Inferior parietal cortex (tissue), 1 donor: Measurements from ENCODE around the gene MINAR2.
A peak's percentile ranks its signal among the peaks of the same experiment; 100 is the strongest.

ENCODE experiments used
- DNase-seq: peaks from one replicate; pipeline ENCODE4 v3.0.0-alpha.2; 2016; ENCODE audit errors: extremely low spot score

MINAR2 gene, protein sequence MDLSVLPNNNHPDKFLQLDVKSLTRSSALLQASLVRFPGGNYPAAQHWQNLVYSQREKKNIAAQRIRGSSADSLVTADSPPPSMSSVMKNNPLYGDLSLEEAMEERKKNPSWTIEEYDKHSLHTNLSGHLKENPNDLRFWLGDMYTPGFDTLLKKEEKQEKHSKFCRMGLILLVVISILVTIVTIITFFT

DNA sequence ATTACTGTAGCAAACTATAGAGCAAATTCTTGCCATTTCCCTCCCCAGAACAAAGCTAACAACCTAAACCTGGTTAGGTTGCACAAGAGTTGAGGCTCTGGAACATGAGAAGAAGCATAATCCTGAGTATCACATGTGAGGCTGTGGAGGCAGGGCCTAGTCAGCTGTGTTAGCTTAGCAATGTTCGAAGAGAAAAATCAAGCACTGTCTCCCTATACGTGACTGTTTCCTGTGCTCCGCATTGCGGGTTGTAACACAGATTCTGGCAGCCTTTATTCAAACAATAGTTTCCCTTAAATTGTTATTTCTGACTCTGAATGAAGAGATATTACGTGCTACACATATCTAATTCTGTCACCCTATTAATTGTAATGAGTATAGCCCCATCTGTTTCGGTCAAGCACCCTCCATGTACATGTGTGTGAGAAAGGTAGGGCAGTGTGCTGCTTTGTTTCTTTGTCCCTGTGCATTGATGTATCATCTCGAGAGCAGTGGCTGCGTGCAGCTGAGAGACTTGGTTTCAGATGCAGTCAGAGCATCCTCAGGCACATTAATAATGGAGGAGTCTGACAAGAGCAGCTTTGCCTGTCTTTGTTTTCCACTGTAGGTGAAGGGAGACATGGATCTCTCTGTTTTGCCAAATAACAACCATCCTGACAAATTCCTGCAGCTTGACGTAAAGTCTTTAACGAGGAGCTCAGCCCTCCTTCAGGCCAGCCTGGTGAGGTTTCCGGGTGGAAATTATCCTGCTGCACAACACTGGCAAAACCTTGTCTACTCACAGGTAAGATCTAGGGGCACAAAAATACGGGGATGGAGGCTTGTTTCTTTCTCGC lies at the start of gene MINAR2:
Gene MINAR2, plus strand, starts transcription at position 523 of the 836 bp plus-strand sequence. Its CDS starts 97 bp downstream, at position 620.
- DNase-seq = no peak

DNA sequence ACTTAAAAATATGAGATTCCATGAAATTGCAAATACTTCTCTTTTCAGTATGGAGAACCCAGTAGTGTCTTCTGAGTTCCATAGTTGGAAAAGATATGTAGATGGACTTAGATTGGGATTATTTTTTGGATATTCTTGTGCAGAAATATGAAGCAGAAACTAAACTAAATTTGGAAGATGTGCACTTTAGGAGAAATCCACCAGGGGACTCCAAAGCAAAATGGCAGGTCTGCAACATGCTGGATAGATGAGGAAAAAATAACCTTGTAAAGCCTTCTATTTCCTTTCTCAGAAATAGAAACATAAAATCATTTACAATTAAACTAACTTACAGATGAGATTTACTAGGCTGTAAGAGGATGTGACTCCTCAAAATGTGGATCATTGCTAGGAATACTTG lies 49.2 kb upstream of the MINAR2 start:
- DNase-seq = no peak

DNA sequence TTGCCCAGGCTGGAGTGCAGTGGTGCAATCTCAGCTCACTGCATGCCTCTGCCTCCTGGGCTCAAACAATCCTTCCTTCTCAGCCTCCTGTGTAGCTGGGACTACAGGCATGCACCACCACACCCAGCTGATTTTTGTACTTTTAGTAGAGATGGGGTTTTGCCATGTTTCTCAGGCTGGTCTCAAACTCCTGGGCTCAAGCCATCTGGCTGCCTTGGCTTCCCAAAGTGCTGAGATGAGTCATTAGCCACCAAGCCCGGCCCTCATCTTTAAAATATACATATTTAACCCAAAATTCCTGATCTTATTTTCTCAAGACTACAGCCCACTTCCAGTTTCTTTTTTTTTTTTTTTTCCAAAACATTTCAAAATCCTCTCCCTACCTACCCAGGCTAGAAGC lies 31.7 kb upstream of the MINAR2 start:
- no peak for DNase-seq

DNA sequence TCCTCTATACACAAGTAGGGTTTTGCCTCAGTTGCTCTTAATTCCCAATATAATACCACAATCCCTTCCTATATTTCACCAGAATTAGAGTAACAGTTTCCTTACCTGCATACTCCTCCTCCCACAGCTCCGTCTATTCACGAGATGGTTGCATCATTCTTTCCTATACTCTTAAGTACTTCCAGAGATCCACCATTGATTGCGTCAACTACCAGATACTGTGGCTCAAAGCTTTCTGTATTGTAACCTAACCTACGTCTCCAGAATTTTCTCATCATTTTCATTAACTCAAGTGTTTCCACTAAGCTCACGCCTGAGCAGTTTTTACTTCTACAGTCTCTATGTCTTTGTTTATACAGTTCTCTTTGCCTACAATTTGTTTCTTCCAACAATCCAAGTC lies 31.2 kb upstream of the MINAR2 start:
- DNase-seq = no peak

DNA sequence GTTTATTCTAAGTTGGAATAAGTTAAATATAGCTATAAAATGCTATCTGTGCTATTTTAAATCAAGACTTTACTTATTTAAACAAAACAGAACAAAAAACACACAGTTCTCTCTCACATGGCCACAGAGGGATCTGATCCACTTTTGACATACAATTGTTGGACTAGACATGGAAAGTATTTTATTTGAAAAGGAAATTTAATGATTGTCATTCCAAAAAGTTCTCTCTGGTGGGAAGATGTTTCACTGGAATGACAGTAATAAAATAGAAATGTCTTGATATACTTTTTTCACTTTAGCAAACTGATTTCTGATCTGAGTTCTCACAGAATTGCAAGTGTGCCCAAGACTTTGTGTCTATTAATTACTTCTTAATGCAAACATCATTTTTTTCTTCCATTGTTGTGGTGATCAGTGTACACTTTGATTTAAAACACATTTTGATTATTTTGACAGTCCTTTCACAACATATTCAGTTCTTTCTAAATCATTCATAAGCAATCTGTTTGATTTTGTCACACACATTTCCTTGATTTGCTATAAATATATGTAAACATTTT lies 30.1 kb upstream of the MINAR2 start:
- no peak for DNase-seq

DNA sequence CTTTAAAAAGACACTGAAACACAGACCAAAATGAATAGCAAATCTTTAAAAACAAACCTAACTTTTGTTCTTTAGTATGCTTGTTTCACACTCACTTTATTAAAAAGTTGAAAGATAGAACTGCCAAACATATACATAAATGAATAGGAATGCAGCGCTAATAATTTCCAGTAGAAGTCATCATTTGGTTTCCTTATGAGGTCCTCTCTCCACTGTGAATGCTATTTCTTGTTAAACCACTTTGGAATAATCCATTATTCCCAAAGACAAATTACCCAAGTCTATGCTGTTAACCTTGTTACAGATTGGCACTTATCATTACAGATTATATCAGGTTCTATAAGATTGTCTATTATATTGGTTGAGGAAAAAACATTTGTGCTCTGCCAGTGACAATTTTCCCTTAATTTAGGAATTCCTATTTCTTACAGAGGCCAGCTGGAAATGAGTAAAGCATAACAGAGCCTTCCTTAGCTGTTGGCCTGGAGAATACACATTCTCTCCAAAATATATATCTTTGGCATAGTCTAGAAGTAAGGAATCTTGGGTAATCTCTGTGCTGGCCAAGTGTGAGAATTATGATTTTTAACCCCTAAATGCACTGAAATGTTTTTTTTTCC lies 29.3 kb upstream of the MINAR2 start:
- DNase-seq = no peak

DNA sequence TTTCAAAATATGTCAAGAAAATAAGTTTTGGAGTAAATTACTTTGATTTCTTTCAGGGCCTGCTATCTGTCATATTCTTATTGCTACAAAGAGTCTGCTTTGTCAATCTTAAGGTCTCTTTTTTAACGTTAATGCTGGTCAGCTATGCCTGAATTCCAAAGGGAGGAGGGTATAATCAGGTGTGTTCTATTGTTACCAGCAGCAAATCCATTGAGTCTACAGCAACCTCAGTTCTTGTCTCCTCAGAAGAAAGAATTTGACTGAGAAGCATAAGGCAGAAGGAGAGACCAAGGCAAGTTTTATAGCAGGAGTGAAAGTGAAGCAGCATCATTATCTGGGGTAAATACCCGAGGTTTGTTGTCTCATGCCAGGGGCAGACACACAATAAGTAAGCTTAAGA lies 23.7 kb upstream of the MINAR2 start:
- no peak for DNase-seq

DNA sequence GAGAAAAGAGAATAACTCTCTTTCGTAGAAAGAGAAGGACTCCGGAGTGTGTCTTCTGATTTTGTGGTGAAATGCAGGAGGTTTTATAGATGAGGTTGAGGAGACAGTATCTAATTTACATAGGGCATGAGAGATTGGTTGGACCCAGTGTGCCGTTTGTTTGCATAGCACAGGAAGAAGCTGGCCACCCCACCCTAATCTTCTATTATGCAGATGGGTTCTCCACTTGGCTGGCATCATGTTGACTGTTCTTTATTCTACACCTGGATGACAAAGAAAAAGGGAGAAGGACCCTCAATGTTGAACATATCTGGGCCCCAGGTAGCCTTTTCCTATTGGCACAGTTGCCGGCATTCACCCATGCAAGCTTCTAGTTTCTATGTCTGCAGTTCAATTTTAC lies 23.2 kb upstream of the MINAR2 start:
- no peak for DNase-seq

DNA sequence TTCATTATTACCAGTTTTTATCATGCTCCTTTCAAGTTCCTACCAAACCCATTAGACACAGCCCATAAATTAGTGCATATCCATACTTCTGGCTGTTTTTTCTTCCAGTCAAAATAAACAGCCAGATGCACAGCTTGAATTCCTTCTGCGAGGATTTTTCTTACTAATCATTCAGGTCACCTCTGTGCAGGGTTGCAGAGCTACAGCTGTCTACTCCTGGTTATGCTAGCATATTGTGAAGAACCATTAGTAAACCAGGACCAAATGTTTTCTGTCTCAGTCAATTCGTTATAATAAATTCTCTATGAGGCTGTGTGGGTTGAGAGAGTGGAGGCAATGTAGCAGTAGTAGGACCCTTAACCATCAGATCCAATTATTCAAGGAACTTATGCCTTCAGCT lies 8.1 kb upstream of the MINAR2 start:
- no peak for DNase-seq

DNA sequence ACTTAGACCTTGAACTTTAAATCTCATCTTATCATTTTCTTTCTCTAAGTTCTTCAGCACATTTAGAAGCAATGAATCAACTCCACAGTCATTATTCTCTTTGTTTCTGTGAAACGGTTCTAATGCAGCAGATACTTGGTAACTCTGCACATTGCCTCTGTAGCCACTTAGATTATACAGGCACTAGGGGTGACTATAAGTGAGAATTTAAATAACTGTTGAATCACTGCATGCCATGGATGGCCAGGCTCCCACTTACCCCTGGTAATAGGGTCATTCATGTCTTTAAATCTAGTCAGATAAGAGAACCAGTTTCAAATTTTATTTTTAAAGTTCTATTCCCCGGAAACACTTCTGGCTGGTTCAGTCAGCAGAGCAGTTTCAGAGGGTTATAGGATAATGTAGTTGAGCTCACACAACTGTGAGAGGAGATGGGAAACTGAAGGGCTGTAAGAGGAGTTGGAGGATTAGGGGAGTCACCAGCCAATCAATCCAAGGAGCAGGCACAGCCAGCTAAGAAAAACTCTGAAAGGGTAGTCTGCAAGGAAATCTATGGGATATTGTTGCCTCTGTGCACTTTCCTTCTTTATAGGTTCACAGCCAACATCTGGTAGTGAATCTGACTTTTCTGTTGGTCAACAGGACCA lies 4.2 kb upstream of the MINAR2 start:
- no peak for DNase-seq

DNA sequence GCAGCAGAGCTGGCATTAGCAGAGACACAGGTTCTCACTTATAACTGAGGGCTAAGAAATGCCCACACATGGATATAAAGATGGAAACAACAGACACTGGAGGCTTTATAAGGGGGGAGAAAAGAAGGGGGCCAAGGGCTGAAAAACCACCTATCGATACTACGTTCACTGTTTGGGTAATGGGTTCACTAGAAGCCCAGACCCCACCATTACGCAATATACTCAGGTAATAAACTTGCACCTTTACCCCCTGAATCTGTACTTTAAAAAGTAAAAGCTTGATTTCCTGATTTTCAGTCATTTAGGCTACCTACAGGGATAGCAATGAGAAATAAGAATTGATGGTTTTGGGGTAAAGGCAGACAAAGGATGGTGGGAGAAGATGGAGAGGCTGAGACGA lies 1.9 kb upstream of the MINAR2 start:
- no peak for DNase-seq

DNA sequence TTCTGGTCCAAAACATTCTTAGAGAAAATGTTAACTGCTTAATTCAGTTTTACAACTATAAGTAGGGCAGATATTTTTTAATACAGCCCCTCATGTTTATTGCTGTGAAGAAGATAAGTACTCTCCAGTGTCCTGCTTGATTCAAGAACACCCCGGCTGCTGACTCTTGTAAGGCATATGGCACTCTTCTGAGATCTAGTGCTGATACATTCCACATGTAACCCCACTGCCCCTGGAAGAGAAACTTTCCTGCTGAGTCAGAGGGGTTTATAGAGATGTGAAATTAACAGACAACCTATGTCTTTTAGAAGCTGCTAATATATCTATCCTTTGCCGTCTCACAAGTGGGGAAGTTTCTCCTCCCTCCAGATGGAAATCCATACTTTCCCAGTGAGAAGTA lies 1.0 kb upstream of the MINAR2 start:
- no peak for DNase-seq

DNA sequence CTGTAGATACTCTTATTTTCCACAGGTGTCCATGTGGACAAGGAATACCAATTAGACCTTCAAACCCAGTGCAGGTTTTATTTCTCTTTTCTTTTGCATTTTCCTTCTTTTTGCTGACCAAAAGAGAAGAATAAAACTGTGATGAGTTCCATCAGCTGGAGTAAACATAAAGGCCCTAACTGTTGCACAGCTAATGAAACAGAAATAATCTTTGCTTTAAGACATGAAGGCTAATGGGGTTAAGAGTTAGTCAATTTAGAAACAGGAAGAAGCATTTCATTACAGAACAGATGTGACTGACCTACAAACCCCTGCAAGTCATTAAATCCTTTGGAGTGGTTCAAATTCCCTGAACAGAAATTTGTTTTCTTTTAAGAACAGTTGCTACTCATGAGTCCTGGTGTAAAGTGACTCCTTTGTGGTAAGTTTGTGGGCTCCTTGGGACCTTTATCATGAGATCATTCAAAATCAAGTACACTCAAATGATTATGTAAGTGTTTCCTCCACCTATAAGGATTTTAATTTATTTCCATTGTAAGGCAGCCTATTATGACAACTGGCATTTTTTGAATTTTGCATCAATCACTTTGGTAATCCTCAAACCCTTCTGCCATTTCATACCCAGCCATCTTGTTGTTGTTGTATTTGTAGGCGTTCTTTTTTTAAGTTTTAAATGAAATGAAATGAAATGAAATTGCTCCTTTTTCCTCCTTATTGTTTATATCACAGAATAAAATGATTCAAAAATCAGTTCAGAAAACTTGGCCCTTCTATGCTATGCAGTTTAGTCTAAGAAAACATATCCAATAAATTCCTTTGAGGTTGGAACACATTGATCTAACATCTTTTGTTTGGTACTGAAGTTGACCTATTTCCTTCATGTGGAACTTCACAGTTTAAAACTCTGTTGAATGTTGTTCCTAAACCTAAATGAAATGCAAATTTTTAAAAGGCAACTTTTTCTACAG lies 1.3 kb downstream of the MINAR2 start:
- DNase-seq = no peak

DNA sequence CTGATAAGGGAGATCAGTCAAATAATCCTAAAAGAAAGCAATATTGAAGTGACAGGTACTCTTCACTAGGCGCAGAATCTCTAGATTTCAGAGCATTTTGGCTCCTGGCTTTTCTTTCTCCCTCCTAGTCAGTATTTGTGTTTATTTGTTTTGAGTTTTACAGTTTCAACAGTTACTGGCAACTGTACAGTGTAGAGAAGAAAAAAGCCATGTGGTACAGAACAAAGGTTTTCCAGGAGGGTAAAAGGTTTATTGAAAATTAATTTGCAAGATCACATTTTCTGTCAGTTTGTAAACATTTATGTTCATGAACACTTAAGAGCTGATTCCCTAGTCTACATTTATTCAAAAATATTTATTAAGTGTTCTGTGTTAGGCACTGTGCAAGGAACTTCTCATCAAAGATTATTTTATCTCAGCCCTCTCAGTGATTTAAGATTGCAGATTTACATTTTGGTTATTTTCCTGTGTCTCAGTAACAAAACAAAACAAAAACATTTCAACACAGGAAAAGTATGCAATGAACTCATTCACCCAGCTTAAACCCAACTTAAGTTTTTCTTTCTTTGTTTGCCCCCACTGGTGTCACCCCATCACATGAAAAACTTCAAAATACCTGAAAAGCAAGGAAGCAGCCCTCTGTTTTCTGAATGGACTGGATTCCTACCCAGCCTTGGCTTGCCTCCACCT lies 12.9 kb downstream of the MINAR2 start:
- no peak for DNase-seq

DNA sequence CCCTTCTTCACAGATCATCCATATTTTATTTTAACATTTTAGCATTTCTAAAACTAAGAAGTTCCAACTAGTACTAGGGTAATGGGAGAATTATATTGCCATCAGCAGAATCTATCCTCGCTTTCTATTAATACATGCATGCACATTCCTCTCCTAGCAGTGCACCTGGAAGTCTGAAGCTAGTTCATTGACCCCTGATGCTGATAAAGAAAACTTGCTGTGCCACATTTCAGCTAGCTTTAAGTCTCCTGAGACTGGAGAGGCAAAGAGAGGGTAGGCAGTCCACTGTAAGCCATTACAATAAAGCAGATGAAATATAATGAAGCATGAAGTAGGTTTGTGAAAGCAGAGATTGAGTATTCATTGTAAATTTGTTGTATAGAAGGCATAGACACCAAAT lies 15.8 kb downstream of the MINAR2 start:
- DNase-seq = no peak

DNA sequence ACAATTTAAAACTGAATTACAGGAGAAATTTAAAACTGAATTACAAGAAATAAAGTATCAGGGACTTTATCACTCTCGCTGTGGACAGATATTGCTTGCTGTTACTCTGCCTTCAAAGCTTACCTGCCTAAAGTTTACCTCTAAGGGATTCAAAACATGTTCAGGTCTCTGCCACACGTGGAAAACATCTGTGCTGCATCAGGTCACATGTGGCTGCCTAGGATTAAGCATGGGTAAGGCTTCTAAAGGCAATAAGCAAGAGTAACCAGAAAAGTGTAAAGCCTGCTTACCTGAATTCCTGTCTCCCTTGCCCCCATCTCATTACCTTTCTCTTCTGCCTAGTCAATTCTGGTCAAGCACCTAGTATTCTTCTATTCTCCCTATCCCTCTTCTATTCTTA lies 18.9 kb downstream of the MINAR2 start:
- no peak for DNase-seq

DNA sequence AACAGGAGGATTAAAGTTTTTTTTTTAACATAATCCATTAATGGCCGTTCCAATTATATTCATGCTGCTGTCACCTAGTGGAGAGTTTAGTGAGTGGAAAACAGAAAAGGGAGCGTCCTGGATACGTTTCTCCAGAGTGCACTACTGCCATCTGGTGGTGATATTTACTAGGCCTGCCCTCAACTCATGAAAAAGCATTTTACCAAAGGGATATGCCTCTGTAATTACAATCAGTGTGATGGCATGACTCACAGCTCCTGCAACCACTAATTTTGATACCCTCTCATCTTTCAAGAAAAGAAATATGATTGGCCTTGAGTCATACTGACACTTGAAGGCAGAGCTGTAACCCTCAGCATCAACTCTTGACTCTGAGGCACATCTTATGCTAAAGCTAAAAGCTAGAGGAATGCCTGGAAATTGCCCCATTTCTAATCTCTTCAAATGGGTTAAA lies 20.1 kb downstream of the MINAR2 start:
- DNase-seq = peak; percentile 97

DNA sequence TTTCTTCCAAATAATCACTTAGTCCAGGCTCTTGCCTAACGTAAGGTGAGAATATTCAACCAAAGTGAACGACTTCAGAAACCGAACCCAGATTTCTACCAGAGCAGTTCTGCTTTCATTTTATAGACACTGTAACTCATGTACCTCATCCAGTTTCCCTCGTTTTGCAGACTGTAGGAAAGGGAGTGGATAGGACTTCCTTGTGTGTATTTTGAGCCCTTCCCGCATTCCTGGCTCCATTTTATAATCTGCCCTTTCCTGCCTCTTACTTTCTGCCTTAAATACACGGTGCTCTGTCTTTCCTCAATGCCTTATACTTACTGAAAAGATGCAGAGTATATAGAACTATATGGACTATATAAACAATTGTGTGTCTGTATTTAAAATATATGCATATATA lies 20.8 kb downstream of the MINAR2 start:
- DNase-seq = no peak

DNA sequence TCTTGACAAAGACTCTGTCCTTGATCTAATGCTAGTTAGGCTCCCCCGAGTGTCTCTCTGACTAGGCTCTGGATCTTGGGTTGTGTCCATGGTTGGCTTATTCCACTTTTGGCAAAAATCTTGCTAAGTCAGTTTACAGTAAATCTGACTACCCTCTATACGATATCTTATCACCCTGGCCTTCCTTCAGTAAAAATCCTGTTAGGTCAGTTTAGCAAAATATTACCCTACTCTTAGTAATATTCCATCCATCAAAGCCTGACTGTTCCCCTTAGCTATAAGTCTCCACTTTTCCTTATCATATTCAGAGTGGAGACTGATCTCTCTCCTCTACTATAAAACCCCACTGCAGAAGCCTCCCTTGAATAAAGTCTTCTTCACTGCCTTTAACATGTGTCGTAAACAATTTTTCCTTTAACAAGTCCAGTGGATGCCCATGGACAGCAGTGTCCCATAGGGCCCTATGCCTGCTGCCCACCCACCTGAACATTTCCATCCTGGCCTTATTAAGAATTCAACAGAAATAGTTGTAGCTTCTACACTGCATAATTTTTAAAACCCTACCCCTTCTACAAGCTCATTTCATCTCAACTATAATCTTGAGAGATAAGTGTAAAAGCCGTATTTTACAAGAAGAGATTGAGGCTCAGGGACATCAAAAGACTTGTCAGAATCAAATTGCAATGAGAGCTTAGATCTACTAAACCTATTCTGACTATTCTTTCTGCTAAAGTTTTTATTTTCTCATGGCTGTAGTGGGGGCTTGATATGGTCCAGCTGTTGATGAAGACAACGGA lies 22.3 kb downstream of the MINAR2 start:
- no peak for DNase-seq
